Measurements from ENCODE around the gene TXNDC5. TPM values are rescaled to one million over a fixed set of nuclear protein-coding genes. Genes with fewer than 3 reads are reported as not detected.
A peak's percentile ranks its signal among the peaks of the same experiment; 100 is the strongest.

TXNDC5 gene
- total and polyA plus RNA-seq, 9 of the 15 experiments (the other 6 are each of a cell fraction or from before 2014, with no cell fraction given): 33.9 to 156 (median 137) TPM

DNA sequence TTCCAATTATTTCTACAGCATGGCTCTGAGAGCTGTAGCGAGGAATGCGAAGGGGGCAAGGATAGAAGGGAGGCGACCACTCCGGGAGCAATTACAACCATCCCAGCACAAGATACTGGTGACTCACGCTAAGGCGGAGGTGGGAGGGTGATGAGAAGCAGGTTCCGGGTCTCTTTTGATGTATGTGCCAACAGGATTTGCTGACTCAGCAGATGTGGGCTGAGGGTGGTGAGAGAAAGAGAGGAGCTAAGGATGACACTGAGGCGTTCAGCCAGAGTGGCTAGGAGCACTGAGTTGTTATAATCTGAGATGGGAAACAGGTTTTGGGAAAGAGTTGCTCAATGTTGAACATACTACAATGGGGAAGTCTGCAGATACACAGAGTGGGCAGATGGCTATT is 9.3 kb upstream of the TXNDC5 start (continued):
- TF ChIP-seq, protein P1, sequence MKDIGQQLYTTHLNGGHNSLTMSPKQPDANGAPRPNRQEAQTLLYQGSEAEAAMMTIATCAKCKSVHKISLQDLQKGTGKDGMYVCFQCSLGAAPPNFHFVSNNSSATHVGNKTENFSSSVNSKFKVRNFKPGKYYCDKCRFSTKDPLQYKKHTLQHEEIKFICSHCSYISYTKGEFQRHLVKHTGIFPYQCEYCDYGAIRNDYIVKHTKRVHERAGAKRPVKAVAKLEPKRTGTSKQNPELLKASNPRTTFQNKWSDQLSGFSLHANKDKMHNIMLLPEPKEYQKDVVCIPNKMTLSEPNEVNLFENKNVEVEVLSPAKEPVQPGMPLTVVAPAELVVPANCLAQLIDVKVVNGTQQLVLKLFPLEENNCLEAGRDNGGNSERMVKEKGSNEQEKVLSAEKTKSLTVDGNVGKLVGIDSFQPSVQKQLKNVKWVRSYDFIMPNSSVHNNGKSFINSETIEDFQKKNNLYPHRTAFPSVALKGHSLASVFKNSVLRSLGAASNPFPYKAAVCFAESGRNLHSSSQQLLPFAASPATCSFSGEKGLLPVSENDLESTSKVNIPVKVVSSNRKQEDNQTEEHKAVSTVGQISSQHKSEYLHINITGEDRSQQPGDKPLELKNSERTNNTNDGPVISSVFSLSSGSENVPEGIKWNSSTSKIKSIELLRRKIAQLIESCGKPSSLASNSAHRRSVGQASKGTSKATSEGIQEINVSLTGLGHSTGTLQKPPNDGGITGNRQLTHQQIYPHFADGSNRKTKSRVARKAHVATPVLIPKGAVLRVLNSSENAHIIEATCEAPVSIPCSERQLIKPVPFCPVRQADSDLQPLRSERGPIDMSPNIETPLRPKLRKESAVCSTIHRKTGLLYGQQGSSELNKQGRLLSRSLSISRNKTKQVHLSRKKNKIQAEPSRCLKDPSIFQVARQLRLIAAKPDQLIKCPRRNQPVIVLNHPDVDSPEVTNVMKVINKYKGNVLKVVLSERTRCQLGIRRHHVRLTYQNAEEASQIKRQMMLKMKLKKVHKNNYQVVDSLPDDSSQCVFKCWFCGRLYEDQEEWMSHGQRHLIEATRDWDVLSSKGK (CRISPR knock-in tag; IDR thresholded peaks at IDR 0.05): no peak
- no peak for TF ChIP-seq ZNF589 (CRISPR knock-in tag; IDR thresholded peaks at IDR 0.05; ENCODE audit: low read depth)
- peak; percentile 100 for TF ChIP-seq ZNF316 (IDR thresholded peaks at IDR 0.05)
- TF ChIP-seq JUNB (CRISPR knock-in tag; conservative IDR thresholded peaks at IDR 0.05): no peak
- no peak for TF ChIP-seq POLR3A (IDR thresholded peaks at IDR 0.05; ENCODE audit: borderline replicate concordance, extremely low read depth, insufficient read depth, insufficient read length)
- TF ChIP-seq ETV5 (CRISPR knock-in tag; IDR thresholded peaks at IDR 0.05; ENCODE audit: low read depth): peak; percentile 72
- TF ChIP-seq TEAD1 (CRISPR knock-in tag; IDR thresholded peaks at IDR 0.05): no peak
- TF ChIP-seq GATAD2A (IDR thresholded peaks at IDR 0.05): no peak
- no peak for TF ChIP-seq ZNF143 (CRISPR knock-in tag; IDR thresholded peaks at IDR 0.05)
- TF ChIP-seq, protein P2, sequence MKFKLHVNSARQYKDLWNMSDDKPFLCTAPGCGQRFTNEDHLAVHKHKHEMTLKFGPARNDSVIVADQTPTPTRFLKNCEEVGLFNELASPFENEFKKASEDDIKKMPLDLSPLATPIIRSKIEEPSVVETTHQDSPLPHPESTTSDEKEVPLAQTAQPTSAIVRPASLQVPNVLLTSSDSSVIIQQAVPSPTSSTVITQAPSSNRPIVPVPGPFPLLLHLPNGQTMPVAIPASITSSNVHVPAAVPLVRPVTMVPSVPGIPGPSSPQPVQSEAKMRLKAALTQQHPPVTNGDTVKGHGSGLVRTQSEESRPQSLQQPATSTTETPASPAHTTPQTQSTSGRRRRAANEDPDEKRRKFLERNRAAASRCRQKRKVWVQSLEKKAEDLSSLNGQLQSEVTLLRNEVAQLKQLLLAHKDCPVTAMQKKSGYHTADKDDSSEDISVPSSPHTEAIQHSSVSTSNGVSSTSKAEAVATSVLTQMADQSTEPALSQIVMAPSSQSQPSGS (CRISPR knock-in tag; IDR thresholded peaks at IDR 0.05): no peak
- TF ChIP-seq, protein P3, sequence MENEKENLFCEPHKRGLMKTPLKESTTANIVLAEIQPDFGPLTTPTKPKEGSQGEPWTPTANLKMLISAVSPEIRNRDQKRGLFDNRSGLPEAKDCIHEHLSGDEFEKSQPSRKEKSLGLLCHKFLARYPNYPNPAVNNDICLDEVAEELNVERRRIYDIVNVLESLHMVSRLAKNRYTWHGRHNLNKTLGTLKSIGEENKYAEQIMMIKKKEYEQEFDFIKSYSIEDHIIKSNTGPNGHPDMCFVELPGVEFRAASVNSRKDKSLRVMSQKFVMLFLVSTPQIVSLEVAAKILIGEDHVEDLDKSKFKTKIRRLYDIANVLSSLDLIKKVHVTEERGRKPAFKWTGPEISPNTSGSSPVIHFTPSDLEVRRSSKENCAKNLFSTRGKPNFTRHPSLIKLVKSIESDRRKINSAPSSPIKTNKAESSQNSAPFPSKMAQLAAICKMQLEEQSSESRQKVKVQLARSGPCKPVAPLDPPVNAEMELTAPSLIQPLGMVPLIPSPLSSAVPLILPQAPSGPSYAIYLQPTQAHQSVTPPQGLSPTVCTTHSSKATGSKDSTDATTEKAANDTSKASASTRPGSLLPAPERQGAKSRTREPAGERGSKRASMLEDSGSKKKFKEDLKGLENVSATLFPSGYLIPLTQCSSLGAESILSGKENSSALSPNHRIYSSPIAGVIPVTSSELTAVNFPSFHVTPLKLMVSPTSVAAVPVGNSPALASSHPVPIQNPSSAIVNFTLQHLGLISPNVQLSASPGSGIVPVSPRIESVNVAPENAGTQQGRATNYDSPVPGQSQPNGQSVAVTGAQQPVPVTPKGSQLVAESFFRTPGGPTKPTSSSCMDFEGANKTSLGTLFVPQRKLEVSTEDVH (IDR thresholded peaks at IDR 0.05; ENCODE audit: low read depth, partially characterized antibody): no peak
- no peak for TF ChIP-seq RFX7 (CRISPR knock-in tag; IDR thresholded peaks at IDR 0.05)
- TF ChIP-seq ZNF76 (CRISPR knock-in tag; IDR thresholded peaks at IDR 0.05; ENCODE audit: borderline replicate concordance): no peak
- no peak for TF ChIP-seq ZNF23 (CRISPR knock-in tag; IDR thresholded peaks at IDR 0.05)
- no peak for TF ChIP-seq TFAM (CRISPR knock-in tag; conservative IDR thresholded peaks at IDR 0.05)
- TF ChIP-seq ZNF707 (CRISPR knock-in tag; conservative IDR thresholded peaks at IDR 0.05): no peak
- no peak for TF ChIP-seq RBM25 (IDR thresholded peaks at IDR 0.05; ENCODE audit: low read depth, low read length, severe bottlenecking)
